Tibial nerve (tissue), 3 donors: Measurements from ENCODE around the gene LSP1.
A peak's percentile ranks its signal among the peaks of the same experiment; 100 is the strongest.

ENCODE experiments used
- CTCF ChIP-seq, 5 experiments: fragments of 200-600 bp in 3 of 5; fragments of 450-650 bp in 2 of 5; sonication (generic) in 3 of 5; IDR thresholded peaks; one replicate each; pipeline ENCODE4 v1.5.1; 2016 to 2019; ENCODE audit warnings: antibody characterized with exemption in 5 of 5, mild to moderate bottlenecking in 3 of 5, moderate library complexity in 2 of 5
- POLR2A ChIP-seq, 2 donors: fragments of 450-650 bp; IDR thresholded peaks; one replicate each; pipeline ENCODE4 v1.6.1; 2017; ENCODE audit warnings: antibody characterized with exemption in 2 of 2, mild to moderate bottlenecking in 2 of 2, moderate library complexity in 2 of 2

- TF ChIP-seq CTCF (IDR thresholded peaks at IDR 0.05) (peak; percentile 27 to 63 (median 45)), POLR2A (IDR thresholded peaks at IDR 0.05) (no peak)
Observed at GRCh38 chr11:1876361-1877063, 23.6 kb downstream of the LSP1 start.
